ENCODE data around the gene ZNF316.

The ZNF316 gene

DNA sequence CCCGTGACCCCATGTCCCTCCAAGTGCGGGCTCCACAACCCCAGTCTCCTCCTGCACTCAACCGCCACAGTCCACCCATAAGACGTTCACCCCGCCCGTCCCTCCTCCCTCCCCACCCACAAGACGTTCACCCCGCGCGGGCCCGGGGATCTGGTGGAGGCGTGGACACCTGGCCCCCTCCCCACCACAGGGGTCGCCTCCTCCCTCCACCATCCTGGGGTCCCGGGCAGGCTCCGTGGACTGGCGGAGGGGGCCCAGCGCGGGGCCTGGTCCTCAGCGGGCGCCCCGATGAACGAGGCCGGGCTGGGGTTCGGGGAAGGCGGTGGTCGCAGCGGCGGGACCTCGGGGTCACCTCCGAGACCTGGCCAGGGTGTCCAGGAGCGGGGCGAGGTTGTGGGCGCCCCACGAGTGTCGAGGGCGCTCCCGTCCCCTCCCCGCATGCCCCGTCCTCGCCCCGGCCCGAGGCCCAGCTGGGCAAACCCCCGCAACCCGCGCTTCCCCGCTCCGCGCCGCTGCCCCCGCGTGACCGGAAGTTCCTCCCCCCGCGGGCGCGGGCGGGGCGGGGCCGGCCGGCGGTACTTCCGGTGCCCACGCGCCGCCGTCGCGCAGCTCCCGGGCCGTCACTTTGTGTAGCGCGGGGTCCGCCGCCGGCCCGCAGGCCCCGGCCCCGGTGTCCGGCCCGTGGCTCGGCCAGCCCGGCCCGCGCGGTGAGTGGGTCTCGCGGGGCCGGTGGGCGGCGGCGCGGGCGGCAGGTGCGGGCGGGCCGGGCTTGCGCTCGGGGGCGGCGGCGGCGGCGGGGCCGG, at the start of gene ZNF316:
TSS of gene ZNF316 (plus strand) at position 578 of the 803 bp plus-strand sequence. CDS start 5,092 bp downstream, outside the sequence.
- ATAC-seq (peak; percentile 47), DNase-seq (peak; percentile 78)

DNA sequence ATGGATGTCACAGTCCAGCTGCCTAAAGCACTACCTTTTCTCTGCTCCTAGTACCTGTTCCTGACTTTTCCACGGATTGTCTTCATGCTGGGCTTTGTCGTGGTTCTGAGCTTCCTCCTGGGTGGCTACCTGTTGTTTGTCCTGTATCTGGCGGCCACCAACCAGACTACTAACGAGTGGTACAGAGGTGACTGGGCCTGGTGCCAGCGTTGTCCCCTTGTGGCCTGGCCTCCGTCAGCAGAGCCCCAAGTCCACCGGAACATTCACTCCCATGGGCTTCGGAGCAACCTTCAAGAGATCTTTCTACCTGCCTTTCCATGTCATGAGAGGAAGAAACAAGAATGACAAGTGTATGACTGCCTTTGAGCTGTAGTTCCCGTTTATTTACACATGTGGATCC, 48.6 kb upstream of the ZNF316 start:
- ATAC-seq (no peak), DNase-seq (no peak)

DNA sequence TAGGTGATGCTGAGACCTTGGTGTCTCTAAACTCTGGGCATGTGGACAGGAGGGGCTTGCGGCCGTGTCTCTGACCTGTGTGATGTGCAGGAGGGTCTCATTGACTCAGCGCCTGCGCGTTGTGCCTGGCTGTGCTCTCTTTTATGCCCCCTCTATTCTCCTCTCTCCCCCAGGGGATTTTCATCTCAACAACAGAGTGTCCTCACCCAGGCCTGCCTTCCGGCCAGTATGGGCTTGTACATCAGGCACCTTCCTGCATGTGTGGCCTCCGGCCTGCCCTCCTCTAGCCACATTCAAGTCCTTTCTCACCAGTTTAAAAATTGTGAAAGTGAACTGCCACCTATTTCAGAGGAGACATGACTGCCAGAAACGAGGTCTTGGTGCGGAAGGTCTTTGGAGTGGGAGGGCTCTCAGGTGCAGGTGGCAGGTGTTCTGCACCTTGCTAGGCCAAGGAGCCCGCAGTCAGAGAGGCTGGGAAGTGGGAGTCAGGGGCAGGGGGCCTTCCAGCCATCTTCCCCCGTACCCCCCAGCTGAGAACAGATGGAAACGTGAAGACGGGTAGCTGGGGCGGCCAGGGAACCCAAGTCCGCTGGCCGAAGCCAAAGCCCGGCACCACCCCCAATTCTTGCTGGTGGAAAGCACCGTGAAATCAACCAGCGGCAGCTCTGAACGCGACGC, 47.8 kb upstream of the ZNF316 start:
- ATAC-seq (no peak), DNase-seq (no peak)

DNA sequence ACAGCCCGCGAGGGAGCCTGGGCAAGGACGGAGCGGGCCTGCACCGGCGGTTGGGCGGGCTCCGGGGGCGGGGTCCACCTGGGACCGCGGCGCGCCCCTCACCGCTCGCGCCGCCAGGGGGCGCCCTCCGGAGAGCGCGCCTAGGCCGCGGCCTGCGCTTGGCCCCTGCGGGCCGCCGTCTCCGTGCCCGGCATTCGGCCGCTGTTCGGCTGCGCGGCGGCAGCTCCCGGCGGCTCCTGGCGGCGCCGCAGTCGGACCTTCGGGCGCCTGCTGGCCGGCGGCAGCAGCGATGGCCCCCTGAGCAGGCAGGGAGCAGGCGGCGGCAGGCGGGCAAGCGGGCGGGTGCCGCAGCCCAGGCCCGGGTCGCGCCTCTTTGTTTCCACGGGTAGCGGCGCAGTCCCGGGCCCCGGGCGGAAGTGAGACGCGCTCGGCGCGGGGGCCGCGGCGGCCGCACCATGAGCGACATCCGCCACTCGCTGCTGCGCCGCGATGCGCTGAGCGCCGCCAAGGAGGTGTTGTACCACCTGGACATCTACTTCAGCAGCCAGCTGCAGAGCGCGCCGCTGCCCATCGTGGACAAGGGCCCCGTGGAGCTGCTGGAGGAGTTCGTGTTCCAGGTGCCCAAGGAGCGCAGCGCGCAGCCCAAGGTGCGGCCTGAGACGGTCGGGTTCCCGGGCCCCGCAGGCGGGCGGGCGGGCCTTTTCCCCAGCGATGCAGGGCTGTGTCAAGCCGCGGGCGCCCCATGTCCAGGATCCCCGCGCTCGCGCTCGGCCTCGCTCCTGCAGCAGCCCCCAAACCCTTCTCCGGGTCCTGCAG, 47.1 kb upstream of the ZNF316 start, which contains the start of gene INTS15:
TSS of gene INTS15 (plus strand) at position 193 of the 816 bp plus-strand sequence. CDS start at position 456, 263 bp downstream.
- ATAC-seq: peak; percentile 94
- peak; percentile 89 for DNase-seq

DNA sequence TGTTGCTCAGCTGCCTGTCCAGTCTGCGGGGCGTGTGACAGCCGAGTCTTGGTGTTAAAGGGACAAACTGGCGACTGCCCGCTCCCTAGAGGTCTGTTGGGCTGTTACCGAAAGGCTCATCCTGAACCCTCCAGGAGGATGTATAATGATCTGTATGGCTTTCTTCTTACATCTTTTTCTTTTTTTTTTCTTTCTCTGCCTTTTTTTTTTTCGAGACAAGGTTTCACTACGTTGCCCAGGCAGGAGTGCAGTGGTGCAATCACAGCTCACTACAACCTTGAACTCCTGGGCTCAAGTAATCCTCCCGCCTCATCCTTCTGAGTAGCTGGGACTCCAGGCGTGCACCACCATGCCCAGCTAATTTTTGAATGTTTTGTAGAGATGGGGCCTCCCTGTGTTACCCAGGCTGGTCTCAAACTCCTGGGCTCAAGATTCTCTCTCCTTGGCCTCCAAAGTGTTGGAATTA, 46.4 kb upstream of the ZNF316 start:
- ATAC-seq: peak; percentile 3
- no peak for DNase-seq

DNA sequence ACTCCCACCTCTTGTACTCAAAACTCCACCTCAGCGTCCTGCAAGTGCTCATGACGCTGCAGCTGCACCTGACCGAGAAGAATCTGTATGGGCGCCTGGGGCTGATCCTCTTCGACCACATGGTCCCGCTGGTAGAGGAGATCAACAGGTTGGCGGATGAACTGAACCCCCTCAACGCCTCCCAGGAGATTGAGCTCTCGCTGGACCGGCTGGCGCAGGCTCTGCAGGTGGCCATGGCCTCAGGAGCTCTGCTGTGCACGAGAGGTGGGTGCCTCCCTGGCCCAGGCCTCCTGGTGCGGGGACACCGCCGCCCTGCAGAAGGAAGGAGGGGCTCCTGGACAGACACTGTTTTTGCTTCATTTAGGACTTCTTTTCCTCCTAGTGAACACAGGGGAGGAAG, 37.0 kb upstream of the ZNF316 start:
- no peak for ATAC-seq
- no peak for DNase-seq

DNA sequence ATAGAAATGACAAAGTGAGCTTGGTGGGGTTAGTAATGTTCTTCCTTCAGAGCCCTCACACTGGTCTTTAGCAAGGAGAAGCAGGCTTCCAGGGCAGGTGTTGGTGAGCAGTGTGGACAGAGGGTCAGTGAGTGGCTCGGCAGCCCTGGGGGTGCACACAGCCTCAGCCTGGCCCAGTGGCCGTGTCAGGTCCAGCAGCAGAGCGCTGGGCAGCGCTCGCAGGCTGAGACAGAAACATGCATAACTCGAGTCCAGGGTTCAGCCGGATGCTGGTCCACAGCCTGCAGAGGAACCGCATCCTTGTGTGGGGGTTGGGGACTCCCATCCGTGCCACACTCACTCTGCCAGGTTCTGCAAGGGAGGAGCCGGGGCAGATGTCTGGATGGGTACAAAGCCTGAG, 32.7 kb upstream of the ZNF316 start:
- ATAC-seq: no peak
- DNase-seq: no peak

DNA sequence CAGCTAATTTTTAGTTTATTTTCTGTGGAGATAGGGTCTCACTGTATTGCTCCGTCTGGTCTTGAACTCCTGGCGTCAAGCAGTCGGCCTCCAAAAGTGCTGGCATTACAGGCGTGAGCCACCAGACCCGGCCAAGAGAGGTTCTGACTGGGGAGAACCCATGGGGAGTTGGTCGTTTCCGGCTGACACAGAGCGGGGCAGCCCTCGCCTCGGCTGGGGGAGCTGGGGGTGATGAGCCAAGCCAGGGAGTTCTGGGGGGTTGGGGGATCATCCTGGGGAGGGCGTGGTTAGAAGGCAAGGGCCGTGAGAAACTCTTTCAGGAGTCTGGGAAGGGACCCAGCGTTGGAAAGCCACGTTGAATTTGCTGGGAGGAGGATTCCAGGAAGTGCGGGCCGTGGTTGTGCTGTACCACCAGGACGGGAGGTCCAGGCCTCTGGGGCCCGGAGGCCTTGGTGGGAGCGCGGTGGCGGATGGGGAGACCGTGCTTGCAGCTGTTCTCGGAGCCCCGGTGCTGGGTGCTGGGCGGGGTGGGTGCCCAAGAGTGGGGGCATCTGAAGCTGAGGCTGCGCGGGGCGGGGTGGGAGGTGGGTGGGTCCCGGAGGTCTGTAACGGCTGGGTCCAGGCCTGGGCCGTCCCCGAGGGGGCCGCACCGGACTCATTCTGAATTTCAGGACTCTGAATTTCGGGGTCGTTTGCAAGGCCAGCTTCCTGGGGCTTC, 30.1 kb upstream of the ZNF316 start:
- DNase-seq (no peak), ATAC-seq (no peak)

DNA sequence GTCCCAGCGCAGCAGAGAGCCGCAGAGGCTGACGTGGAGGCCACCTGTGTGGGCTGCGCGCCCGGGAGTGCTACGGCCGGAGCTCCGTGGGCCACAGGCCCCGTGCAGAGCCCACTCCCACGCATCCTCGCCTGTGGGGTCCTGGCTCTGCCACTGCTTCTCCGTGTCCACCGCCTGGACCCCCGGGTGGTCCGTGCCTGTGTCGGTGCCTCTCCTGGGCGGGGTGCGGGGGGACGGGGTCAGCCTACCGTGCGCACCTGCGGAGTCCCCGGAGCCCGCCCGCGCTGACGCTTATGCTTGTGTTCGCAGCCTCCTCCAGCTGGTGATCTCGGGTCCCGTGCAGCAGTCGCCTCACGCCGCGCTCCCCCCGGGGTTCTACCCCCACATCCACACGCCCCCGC, 29.5 kb upstream of the ZNF316 start:
- ATAC-seq (peak; percentile 12), DNase-seq (no peak)

DNA sequence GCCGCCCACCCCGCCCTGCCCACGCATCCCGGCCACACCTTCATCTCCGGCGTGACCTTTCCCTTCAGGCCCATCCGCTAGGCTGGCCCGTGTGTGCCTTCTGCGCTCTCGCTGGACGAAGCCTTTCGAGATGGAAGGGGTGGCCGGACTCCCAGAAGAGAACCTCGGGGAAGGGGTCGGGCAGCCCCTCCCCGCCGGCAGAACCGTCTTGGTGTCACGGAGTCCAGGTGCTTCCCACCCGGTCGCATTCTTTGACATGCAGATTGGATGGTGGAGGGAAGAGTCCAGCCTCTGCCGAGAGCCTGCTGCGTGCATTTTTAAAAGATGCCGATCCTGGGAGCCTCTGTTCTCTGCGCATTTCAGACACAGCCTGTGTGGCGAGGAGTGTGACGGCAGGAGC, 29.0 kb upstream of the ZNF316 start:
- ATAC-seq (no peak), DNase-seq (no peak)

DNA sequence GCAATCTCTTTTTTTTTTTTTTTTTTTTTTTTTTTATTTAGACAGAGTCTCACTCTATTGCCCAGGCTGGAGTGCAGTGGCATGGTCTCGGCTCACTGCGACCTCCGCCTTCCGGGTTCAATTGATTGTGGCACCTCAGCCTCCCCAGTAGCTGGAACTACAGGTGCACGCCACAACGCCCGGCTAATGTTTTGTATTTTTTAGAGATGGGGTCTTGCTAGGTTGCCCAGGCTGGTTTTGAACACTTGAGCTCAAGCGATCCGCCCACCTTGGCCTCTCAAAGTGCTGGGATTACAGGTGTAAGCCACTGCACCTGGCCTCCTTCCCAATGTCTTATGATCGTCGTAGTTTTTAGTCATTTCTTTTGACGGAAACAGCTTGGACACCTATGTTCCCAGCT, 28.3 kb upstream of the ZNF316 start:
- no peak for ATAC-seq
- no peak for DNase-seq

DNA sequence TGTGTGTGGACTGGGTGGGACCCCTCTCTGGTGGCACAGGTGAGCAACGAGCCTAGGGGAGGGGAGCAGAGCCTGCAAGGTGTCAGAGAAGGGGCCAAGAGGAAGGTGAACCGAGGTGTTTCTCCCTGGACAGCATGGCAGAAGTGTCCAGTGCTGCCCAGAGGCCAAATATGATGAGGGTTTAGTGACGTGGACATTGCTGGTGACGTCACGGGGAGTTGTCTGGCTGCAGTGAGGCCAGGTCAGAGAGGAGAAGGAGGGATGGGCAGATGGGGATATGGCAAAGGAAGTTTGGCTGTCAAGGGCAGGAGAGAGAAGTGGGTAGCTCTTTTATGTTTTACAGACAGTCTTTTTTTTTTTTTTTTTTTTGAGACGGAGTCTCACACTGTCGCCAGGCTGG, 24.3 kb upstream of the ZNF316 start:
- no peak for DNase-seq

DNA sequence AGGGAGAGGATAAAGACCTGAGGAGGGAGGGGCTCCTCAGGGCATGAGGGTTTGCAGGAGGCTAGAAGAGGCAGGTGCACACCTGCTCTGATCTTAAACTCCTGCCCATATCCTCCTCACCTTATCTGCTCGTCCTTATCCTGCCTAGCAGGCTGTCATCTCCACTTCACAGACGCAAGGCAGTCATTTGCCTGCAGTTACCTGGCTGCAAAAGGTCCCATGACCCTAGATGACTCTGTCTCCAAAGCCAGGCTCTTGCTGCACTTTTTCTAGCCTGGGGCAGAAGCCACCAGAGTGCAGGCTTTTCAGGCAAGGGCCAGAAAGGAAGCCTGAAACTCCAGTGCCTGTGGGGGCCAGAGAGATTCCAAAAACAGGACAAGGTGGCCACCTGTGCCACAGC, 23.4 kb upstream of the ZNF316 start:
- ATAC-seq (no peak), DNase-seq (no peak)

More for the DNA sequence above, 24.3 kb upstream of the ZNF316 start:
- no peak for ATAC-seq

DNA sequence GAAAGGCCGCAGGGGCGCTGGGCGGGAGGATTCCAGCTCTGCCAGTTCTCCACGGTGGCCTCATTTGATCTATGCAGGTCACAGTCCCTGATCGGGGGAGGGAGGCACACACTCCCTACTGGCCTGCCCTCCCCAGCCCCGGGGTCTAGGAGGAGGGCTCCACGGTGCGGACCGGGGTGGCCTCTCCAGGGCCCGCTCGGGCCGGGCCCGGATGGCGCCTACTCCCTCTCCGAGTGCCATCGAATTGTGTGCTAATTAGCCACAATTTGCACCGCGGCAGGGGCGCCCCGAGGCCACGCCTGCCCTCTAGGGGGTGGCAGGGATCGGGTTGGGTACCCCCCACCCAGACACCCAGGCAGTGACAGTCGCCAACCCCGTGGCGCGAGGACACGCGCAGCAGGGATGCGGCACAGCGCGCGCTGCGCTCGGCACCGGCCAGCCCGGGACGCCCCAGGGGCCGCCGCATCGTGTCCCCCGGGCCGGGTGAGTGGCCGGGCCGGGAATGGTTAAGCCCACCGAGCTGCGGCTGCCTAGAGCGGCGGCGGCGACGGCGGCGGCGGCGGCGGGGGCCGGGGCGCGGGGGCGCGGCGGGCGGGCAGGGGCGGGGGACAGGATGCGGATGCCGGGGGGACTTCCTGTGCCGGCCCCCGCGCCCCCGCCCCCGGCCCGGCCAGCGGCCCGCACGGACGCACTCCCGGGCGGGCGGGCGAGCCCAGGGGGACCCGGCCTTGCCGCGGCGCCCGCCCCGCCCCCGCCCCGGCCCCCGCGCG, 22.0 kb upstream of the ZNF316 start, which contains the start of gene ZNF853:
TSS of gene ZNF853 (plus strand) at position 658 of the 770 bp plus-strand sequence. CDS start 565 bp downstream, outside the sequence.
- no peak for DNase-seq

DNA sequence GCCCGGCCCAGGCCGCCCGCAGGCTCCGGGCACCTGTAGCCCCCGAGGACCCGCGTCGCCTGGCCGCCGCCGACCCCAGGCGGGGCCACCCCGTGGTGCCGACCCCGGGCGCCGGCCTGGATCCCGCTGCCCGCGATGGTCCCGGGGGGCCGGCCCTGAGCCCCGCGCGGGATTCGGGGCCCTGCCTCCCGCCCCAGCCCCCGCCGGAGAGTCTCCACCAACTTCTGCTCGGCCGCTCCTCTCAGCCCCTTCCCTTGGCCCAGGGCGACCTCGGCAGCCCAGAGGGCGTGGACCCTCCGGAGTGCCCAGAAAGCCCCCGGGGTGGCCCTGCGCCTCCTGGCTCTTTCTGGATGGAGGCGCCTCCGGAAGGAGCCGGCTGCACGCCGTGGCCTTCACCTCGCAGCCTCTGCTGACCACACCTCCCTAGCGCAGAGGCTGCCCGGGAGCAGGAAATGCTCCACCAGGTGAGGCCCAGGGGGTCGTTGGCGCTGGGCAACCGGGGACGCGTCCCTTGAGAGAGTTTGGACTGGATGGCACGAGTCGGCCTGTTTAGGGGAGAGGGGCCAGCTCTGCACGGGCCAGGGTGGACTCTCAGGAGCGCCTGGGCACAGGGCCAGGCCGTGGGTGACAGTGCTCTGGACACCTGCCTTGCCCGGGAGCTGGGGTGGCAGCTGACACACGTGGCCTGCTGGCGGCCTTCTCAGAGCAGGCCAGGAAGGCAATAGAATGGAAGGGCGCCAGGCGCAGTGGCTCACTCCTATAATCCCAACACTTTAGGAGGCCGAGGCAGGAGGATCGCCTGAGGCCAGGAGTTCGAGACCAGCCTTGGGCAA, 21.2 kb upstream of the ZNF316 start:
- DNase-seq (no peak), ATAC-seq (peak; percentile 10)

More for the DNA sequence above, 22.0 kb upstream of the ZNF316 start, which contains the start of gene ZNF853:
- ATAC-seq: peak; percentile 37

DNA sequence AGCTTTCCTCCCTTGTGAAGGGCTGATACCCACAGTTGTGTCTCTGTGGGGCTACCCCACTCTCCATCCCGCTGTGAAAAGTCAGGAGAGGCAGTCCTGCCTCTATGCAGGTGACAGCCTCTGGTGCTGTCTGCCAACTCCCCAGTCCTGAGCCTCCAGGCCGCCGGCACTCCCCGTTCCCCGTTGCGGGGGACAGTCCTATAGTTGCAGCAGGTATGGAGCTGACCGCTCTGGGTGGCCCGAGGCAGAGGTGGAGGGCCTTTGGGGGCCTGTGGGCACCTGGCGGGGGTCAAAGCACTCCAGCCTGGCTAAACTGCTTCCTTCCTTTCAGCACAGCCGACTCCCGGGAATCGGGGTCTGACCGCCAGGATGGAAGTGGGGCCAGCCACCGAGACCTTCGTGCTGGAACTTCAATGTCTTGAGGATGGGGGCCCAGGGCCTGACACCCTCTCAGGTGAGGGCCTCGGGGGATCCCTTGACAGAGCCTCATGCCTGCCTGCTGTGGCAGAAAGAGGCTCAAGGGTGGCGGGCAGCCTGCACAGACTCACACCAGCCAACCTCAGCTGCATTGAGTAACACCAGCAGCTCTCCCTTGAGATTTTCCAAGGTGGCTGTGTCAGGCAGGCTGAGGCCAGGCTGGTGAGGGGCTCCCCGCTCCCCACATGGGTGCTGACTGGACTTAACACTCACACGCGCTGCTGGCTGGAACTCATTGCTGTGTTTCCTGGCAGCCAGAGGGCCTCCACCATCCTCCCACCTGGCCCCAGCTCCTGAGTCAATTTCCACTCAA, 20.1 kb upstream of the ZNF316 start:
- DNase-seq (no peak), ATAC-seq (no peak)

DNA sequence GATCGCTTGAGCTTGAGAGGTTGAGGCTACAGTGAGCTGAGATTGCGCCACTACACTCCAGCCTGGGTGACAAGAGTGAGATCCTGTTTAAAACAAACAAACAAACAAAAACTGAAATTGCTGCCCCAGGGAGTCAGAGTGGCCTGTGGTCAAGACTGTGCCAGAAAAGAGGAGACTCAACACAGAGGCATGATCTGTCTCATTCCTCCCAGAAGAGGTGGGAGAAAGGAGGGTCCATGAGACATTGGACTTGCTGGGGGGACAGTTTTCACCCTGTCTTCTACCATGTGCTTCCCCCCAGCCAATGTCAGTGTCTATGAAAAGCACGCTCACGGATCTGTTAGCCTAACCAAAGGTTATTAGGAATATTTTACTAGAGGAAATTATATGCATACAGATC, 18.5 kb upstream of the ZNF316 start:
- ATAC-seq: no peak
- no peak for DNase-seq

DNA sequence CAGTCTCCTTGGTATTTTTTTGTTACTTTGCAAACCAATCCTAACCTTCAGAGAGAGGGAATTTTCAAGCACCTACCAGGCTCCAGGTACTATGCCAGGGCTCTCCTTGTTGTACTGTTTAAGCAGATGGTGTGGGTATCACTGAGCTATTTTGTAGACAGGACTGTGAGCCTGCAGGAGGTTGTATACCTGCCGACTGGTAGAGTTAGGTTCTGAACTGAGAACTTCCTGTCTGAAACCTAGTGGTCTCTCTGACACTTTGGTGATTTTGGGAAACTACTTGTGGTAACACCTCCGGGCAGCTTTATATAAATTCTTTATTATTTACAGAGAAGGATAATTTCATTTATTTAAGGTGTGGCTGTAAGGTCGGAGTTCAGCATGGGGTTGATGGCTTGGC, 17.2 kb upstream of the ZNF316 start:
- DNase-seq (no peak), ATAC-seq (peak; percentile 20)
